ENCODE measurements around the gene CERS1. TPM values are rescaled to one million over a fixed set of nuclear protein-coding genes. Genes with fewer than 3 reads are reported as not detected.
A peak's percentile ranks its signal among the peaks of the same experiment; 100 is the strongest.
"Not testable (repeated sequence)": the region's sequence is repeated elsewhere in the genome, so short reads cannot be mapped to it uniquely, and the experiment has no call there.

CERS1 gene
- total RNA-seq, 1 donor from 2014 or later: not detected

- no peak for ATAC-seq
- H3K27ac ChIP-seq: no peak overlapping the region
- H3K4me3 ChIP-seq: no peak overlapping the region
- no peak for TF ChIP-seq CTCF (IDR thresholded peaks at IDR 0.05)
- DNase-seq: no peak
- intact Hi-C loops (cut with DNase I): no loop called here
- peaks cover 53% of the 10 kb centered on the region for H3K36me3 ChIP-seq
- no peaks in the 10 kb centered on the region for H3K27me3 ChIP-seq (ENCODE audit: low read depth)
- H3K9me3 ChIP-seq: no peaks in the 10 kb centered on the region
- peaks cover 33% of the 10 kb centered on the region for H3K4me1 ChIP-seq
These were observed 25.6 kb upstream of the CERS1 start for GRCh38 chr19:18921593-18921992.

- H3K9me3 ChIP-seq: no peaks in the 10 kb centered on the region
- DNase-seq (no peak), ATAC-seq (no peak)
- intact Hi-C loops (cut with DNase I): no loop called here
- H3K27ac ChIP-seq: peak overlapping the region; percentile 84
- H3K27me3 ChIP-seq (ENCODE audit: low read depth): no peaks in the 10 kb centered on the region
- peaks cover 38% of the 10 kb centered on the region for H3K4me1 ChIP-seq
- no peak for TF ChIP-seq CTCF (IDR thresholded peaks at IDR 0.05)
- peak overlapping the region; percentile 100 for H3K4me3 ChIP-seq
- peaks cover 45% of the 10 kb centered on the region for H3K36me3 ChIP-seq
These were observed 24.4 kb upstream of the CERS1 start for GRCh38 chr19:18920400-18920799.

- no peak for DNase-seq
- H3K9me3 ChIP-seq: no peaks in the 10 kb centered on the region
- intact Hi-C loops (cut with DNase I): no loop called here
- ATAC-seq: no peak
- no peaks in the 10 kb centered on the region for H3K27me3 ChIP-seq (ENCODE audit: low read depth)
- peaks cover 45% of the 10 kb centered on the region for H3K36me3 ChIP-seq
- H3K27ac ChIP-seq: peak overlapping the region; percentile 84
- TF ChIP-seq CTCF (IDR thresholded peaks at IDR 0.05): no peak
- peaks cover 41% of the 10 kb centered on the region for H3K4me1 ChIP-seq
- peak overlapping the region; percentile 100 for H3K4me3 ChIP-seq
These were observed 23.9 kb upstream of the CERS1 start for GRCh38 chr19:18919900-18920214.

- H3K4me1 ChIP-seq: peaks cover 41% of the 10 kb centered on the region
- H3K9me3 ChIP-seq: no peaks in the 10 kb centered on the region
- ATAC-seq (peak; percentile 99), DNase-seq (peak; percentile 98)
- H3K27ac ChIP-seq: peak within 1 kb of the TSS; percentile 94
- H3K4me3 ChIP-seq: peak within 1 kb of the TSS; percentile 100
- no peak for TF ChIP-seq CTCF (IDR thresholded peaks at IDR 0.05)
- no peaks in the 10 kb centered on the region for H3K27me3 ChIP-seq (ENCODE audit: low read depth)
- peaks cover 45% of the 10 kb centered on the region for H3K36me3 ChIP-seq
- intact Hi-C loops (cut with DNase I): no loop called here
These were observed 23.3 kb upstream of the CERS1 start, which contains the start of the genes COPE and DDX49 for GRCh38 chr19:18919086-18919899. Gene COPE, minus strand, starts transcription at chr19:18919387. Its CDS starts 39 bp downstream, at chr19:18919348. Gene DDX49, plus strand, starts transcription at chr19:18919715. Its CDS starts 27 bp downstream, at chr19:18919742.

GRCh38 chr19:18917593-18917992, 21.6 kb upstream of the CERS1 start:
- H3K9me3 ChIP-seq; intact Hi-C loops (cut with DNase I); ATAC-seq; H3K27me3 ChIP-seq (ENCODE audit: low read depth); DNase-seq; H3K27ac ChIP-seq: not testable (repeated sequence)
- Histone ChIP-seq H3K36me3 (peaks cover 45% of the 10 kb centered on the region), H3K4me1 (peaks cover 41% of the 10 kb centered on the region), H3K4me3 (peak overlapping the region; percentile 100)

- no peak overlapping the region for H3K27ac ChIP-seq
- intact Hi-C loops (cut with DNase I): no loop called here
- ATAC-seq: no peak
- no peak overlapping the region for H3K4me3 ChIP-seq
- peaks cover 33% of the 10 kb centered on the region for H3K4me1 ChIP-seq
- peaks cover 49% of the 10 kb centered on the region for H3K36me3 ChIP-seq
- no peaks in the 10 kb centered on the region for H3K27me3 ChIP-seq (ENCODE audit: low read depth)
- DNase-seq: no peak
- no peaks in the 10 kb centered on the region for H3K9me3 ChIP-seq
- peak; percentile 7 for TF ChIP-seq CTCF (IDR thresholded peaks at IDR 0.05)
These were observed 19.7 kb upstream of the CERS1 start for GRCh38 chr19:18915639-18916038.
